Activated CD8-positive, alpha-beta memory T cell treated with anti-CD3 and anti-CD28 coated beads, Interleukin-2, amount 10 ng/mL, durations not matched to agents 7 days and 5 days (primary cell): ENCODE data around the gene CDH4. TPM values are rescaled to one million over a fixed set of nuclear protein-coding genes. Genes with fewer than 3 reads are reported as not detected.

Experiments
- ATAC-seq: fragments of 150-1000 bp; cut with Tn5 transposase; one replicate; pipeline ENCODE4 v1.10.0; 2021; ENCODE audit warnings: moderate library complexity
- CTCF ChIA-PET: fragments of 350-600 bp; sonication (Branson Sonifier 250); formaldehyde crosslinking; loops from one replicate; lab custom pipeline; 2021; ENCODE audit warnings: antibody characterized with exemption; lab: Charles Lee
- DNase-seq: peaks from one replicate; pipeline ENCODE4 v3.0.0-alpha.2; 2020
- H3K27ac Mint-ChIP-seq: one replicate; pipeline ENCODE4 v1.8.0; 2021; ENCODE audit warnings: mild to moderate bottlenecking, mixed read lengths
- H3K27me3 Mint-ChIP-seq: one replicate; pipeline ENCODE4 v1.8.0; 2021; ENCODE audit warnings: mixed read lengths
- H3K36me3 Mint-ChIP-seq: one replicate; pipeline ENCODE4 v1.8.0; 2021; ENCODE audit warnings: mild to moderate bottlenecking, mixed read lengths
- H3K4me1 Mint-ChIP-seq: one replicate; pipeline ENCODE4 v1.8.0; 2021; ENCODE audit warnings: mixed read lengths
- H3K4me3 Mint-ChIP-seq: one replicate; pipeline ENCODE4 v1.8.0; 2021; ENCODE audit warnings: mild to moderate bottlenecking, moderate library complexity, mixed read lengths
- H3K9me3 Mint-ChIP-seq: one replicate; pipeline ENCODE4 v1.8.0; 2022; ENCODE audit warnings: low read depth, mixed read lengths
- total RNA-seq, 2 experiments: library from RNA; stranded (reverse); gene quantifications; one replicate each; pipeline ENCODE4 v1.2.3, GENCODE V29; 2021

The CDH4 gene
- total RNA-seq, 2 experiments from 2014 or later, result 0.02 TPM; not detected in 1

- CTCF ChIA-PET, result no interaction called here
- no peak overlapping the region for H3K27ac Mint-ChIP-seq
- H3K36me3 Mint-ChIP-seq, result no peaks in the 10 kb centered on the region
- H3K4me3 Mint-ChIP-seq, result no peak overlapping the region
- H3K27me3 Mint-ChIP-seq, result no peaks in the 10 kb centered on the region
- DNase-seq, result no peak
- no peak for ATAC-seq
- no peaks in the 10 kb centered on the region for H3K9me3 Mint-ChIP-seq
- no peaks in the 10 kb centered on the region for H3K4me1 Mint-ChIP-seq
Observed at GRCh38 chr20:61810066-61810737, 558.1 kb downstream of the CDH4 start.

- CTCF ChIA-PET, result no interaction called here
Observed at GRCh38 chr20:61810738-61811135, 558.7 kb downstream of the CDH4 start.

DNA sequence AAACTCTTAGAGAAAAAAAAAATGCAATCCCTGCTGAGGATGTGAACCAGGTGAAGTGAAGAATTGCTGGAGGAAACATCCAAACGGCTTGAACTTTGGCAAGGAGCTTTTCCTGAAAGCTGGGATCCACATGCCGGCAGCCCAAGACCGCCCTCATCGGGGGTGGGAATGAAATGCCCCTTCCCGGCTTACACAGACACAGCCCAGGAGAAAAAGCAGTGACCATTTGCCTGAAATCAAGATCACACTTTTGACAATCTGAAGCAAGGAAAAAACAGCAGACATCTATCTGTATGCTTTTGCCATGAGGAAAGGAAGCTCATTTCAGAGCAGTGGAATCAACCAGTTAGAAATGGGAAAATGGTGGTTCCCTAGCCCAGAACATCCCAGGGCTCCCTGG, 559.1 kb downstream of the CDH4 start:
- Mint-ChIP-seq H3K9me3 (no peaks in the 10 kb centered on the region), H3K36me3 (no peaks in the 10 kb centered on the region), H3K27me3 (no peaks in the 10 kb centered on the region), H3K4me1 (no peaks in the 10 kb centered on the region), H3K4me3 (no peak overlapping the region), H3K27ac (no peak overlapping the region)
- no peak for DNase-seq
- ATAC-seq, result no peak
- CTCF ChIA-PET, result no interaction called here

More at GRCh38 chr20:61810738-61811135, 558.7 kb downstream of the CDH4 start:
- no peak for DNase-seq
- H3K36me3 Mint-ChIP-seq, result no peaks in the 10 kb centered on the region
- no peak for ATAC-seq
- H3K27ac Mint-ChIP-seq, result no peak overlapping the region
- no peaks in the 10 kb centered on the region for H3K9me3 Mint-ChIP-seq
- no peaks in the 10 kb centered on the region for H3K27me3 Mint-ChIP-seq
- no peak overlapping the region for H3K4me3 Mint-ChIP-seq
- no peaks in the 10 kb centered on the region for H3K4me1 Mint-ChIP-seq

DNA sequence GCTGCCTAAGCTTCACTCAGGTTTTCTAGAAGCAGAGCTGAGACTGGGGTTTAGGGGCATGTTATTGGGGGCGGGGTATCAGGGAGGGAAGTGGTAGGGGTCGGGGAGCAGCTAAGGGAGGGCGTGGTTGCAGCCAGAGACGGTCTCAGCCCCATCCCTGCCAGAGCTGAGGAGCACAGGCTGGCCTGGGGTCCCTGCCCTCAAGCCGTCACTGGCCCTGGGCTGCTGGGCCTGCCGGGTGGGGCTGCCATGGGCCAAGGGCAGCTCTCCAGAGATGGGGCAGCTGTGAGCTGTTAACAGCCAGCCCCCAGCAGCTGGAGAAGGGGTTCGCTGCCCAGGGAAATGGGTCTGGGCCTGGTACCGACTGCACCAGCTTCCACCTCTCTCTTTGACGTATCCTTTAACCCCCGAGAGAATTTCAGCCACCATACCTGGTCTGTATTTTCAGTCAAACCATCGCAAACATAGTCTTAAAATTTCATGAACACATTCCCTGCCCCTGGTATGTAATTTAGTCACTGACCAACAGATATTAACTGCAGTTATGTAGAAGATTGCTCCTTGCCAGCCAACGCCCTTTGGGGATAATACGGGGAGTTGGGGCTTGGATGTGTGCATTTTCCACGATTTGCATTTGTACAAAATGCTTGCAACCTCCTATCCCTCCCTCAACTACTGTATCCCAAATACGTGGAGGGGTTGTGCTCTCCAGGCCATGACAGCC, 560.2 kb downstream of the CDH4 start:
- DNase-seq (no peak), ATAC-seq (no peak)
- Mint-ChIP-seq H3K4me3 (no peak overlapping the region), H3K4me1 (no peaks in the 10 kb centered on the region), H3K36me3 (no peaks in the 10 kb centered on the region), H3K9me3 (no peaks in the 10 kb centered on the region), H3K27me3 (no peaks in the 10 kb centered on the region), H3K27ac (no peak overlapping the region)
- CTCF ChIA-PET, result no interaction called here

- DNase-seq, result no peak
- Mint-ChIP-seq H3K27ac (no peak overlapping the region), H3K36me3 (no peaks in the 10 kb centered on the region), H3K27me3 (no peaks in the 10 kb centered on the region), H3K4me3 (no peak overlapping the region), H3K9me3 (no peaks in the 10 kb centered on the region), H3K4me1 (no peaks in the 10 kb centered on the region)
- CTCF ChIA-PET, result no interaction called here
- no peak for ATAC-seq
Observed at GRCh38 chr20:61812845-61813485, 560.9 kb downstream of the CDH4 start.

DNA sequence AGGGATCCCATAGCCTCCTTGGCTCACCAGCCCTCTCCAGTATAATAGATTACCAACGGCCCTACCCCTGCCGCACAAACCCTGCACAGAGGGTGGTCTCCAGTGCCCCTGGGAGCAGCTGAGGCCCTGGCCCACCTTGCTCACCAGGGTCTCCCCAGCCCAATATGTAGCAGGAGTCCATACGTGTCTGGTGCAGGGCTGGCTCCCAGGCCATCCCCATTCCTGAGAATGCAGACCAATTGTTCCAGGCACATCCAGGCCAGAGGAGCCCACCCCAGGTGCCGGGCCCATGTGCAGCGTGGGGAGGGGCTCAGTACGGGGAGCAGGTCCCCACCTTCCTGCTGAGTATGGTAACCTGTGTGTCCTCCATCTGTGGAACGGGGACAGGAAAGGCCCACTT, 561.7 kb downstream of the CDH4 start:
- Mint-ChIP-seq H3K4me3 (no peak overlapping the region), H3K36me3 (no peaks in the 10 kb centered on the region), H3K27ac (no peak overlapping the region), H3K4me1 (no peaks in the 10 kb centered on the region), H3K9me3 (no peaks in the 10 kb centered on the region), H3K27me3 (no peaks in the 10 kb centered on the region)
- DNase-seq (no peak), ATAC-seq (no peak)
- CTCF ChIA-PET, result no interaction called here

GRCh38 chr20:61814244-61814643, 562.2 kb downstream of the CDH4 start:
- Mint-ChIP-seq H3K9me3 (no peaks in the 10 kb centered on the region), H3K4me1 (no peaks in the 10 kb centered on the region), H3K36me3 (no peaks in the 10 kb centered on the region), H3K27ac (no peak overlapping the region), H3K27me3 (no peaks in the 10 kb centered on the region), H3K4me3 (no peak overlapping the region)
- CTCF ChIA-PET, result no interaction called here
- DNase-seq (no peak), ATAC-seq (no peak)

GRCh38 chr20:61814726-61815125, 562.7 kb downstream of the CDH4 start:
- DNase-seq (no peak), ATAC-seq (no peak)
- H3K9me3 Mint-ChIP-seq, result no peaks in the 10 kb centered on the region
- no peaks in the 10 kb centered on the region for H3K4me1 Mint-ChIP-seq
- H3K36me3 Mint-ChIP-seq, result no peaks in the 10 kb centered on the region
- H3K4me3 Mint-ChIP-seq, result no peak overlapping the region
- no peak overlapping the region for H3K27ac Mint-ChIP-seq
- no peaks in the 10 kb centered on the region for H3K27me3 Mint-ChIP-seq
- CTCF ChIA-PET, result no interaction called here

DNA sequence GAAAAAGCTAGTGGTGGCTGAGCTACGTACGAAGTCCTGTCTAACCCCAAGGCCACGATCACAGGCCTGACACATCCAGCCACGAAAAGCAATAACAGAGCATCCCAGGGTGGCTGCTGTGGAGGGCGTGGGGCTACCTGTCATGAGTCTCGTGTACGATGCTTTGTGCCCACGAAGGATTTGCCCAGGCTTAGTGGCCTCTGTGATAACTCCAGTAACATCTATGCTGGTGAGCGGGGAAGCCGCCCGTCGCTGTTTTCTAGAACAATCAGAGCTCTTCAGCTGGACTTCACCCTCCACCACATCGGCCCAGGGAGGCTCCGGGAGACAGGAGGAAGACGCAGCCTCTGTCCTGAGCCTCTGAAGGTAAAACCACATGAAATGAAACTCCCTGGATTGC, 563.1 kb downstream of the CDH4 start:
- no peaks in the 10 kb centered on the region for H3K9me3 Mint-ChIP-seq
- no peaks in the 10 kb centered on the region for H3K4me1 Mint-ChIP-seq
- CTCF ChIA-PET, result no interaction called here
- no peak overlapping the region for H3K27ac Mint-ChIP-seq
- no peaks in the 10 kb centered on the region for H3K36me3 Mint-ChIP-seq
- no peak for DNase-seq
- H3K27me3 Mint-ChIP-seq, result no peaks in the 10 kb centered on the region
- no peak overlapping the region for H3K4me3 Mint-ChIP-seq
- ATAC-seq, result no peak

- ATAC-seq, result no peak
- no peaks in the 10 kb centered on the region for H3K4me1 Mint-ChIP-seq
- CTCF ChIA-PET, result no interaction called here
- no peaks in the 10 kb centered on the region for H3K27me3 Mint-ChIP-seq
- H3K27ac Mint-ChIP-seq, result no peak overlapping the region
- no peaks in the 10 kb centered on the region for H3K9me3 Mint-ChIP-seq
- H3K36me3 Mint-ChIP-seq, result no peaks in the 10 kb centered on the region
- DNase-seq, result no peak
- no peak overlapping the region for H3K4me3 Mint-ChIP-seq
Observed at GRCh38 chr20:61815678-61816077, 563.6 kb downstream of the CDH4 start.

DNA sequence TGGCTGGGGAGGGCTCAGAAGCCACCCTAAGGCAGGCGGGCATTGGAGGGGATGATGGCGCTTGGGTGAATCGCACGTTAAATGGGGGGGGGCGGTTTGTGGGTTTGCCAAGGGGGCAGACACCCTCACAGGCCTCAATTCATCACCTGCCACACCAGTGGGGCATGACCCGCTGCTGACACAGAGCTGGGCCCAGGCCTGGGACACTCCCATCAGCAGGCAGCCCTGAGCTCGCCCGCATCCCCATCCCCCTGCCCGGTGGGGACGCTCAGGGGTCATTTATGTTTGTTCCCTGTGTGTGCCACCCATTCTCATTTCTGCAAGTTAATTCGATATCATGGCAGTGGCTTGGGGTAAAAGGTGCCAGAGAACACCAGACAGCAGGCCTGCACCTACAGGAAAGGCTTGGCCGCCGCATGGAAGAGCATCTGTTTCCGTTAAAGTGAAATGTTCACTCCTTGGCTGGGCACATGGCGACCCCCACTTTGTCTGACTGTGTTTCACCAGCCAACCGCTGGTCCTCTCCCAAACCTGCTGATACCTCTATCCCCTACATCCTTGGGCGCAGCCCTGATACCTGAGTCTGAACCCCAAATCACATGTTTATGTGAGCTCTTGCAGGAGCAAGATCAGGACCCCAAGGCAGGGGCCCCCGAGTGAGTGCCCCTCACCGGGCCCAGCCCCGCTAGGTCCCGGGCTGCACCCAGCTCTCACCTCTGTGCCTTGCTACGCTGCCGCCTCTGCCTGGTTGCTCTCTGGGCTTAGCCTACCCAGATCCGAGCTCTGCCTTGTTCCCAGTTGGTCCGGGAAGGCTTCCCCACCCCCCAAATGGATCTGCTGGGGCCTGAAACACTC, 564.8 kb downstream of the CDH4 start:
- Mint-ChIP-seq H3K36me3 (no peaks in the 10 kb centered on the region), H3K4me3 (no peak overlapping the region), H3K9me3 (no peaks in the 10 kb centered on the region), H3K27me3 (no peaks in the 10 kb centered on the region), H3K4me1 (no peaks in the 10 kb centered on the region), H3K27ac (no peak overlapping the region)
- CTCF ChIA-PET, result no interaction called here
- no peak for ATAC-seq
- no peak for DNase-seq

GRCh38 chr20:61817575-61817974, 565.5 kb downstream of the CDH4 start:
- Mint-ChIP-seq H3K9me3 (no peaks in the 10 kb centered on the region), H3K36me3 (no peaks in the 10 kb centered on the region), H3K27ac (no peak overlapping the region), H3K4me1 (no peaks in the 10 kb centered on the region), H3K27me3 (no peaks in the 10 kb centered on the region), H3K4me3 (no peak overlapping the region)
- CTCF ChIA-PET, result no interaction called here
- no peak for DNase-seq
- no peak for ATAC-seq

DNA sequence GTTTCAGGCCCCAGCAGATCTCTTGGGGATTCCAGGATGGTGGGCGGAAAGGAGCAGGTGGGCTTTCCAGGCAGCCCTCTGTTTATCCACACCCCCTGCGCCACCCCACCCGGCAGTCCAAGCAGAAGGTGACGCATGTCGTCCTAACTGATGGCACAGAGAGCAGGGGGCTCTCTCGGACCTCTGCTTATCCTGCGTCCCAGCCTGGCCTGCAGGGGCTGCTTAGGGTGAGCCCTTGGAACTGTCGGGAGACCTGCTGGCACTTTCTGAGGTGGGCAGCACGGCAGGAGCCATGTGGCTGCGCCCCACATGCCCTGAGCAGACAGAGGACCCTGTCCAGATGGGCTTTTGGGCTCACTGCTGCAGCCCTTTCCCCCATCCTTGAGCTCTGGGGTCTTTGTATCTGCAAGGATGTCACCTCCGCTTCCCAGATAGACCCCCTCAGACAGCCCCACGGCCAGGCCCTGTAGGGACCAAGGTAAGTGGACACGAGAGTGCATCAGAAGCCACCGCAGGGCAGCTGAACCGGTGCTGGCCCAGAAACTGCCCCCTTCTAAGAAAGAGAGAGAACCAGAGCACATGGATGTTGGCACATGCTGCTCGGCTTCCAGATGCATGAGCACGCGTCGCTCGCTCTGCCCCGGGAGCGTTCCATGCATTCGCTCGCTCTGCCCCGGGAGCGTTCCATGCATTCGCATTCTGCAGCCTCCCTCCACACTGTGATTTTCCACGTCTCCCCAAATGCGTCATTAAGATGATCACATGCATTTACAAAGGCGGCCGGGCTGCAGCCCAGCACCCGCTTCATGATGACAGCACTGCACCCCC, 566.9 kb downstream of the CDH4 start:
- H3K4me3 Mint-ChIP-seq, result no peak overlapping the region
- ATAC-seq (no peak), DNase-seq (no peak)
- peaks cover 3% of the 10 kb centered on the region for H3K9me3 Mint-ChIP-seq
- no peaks in the 10 kb centered on the region for H3K4me1 Mint-ChIP-seq
- no peak overlapping the region for H3K27ac Mint-ChIP-seq
- CTCF ChIA-PET, result no interaction called here
- H3K27me3 Mint-ChIP-seq, result no peaks in the 10 kb centered on the region
- H3K36me3 Mint-ChIP-seq, result no peaks in the 10 kb centered on the region
